Measurements from ENCODE around the gene ADGRA1. TPM values are rescaled to one million over a fixed set of nuclear protein-coding genes. Genes with fewer than 3 reads are reported as not detected.

ADGRA1 gene
- total RNA-seq, 1 donor from 2014 or later: 3.6 TPM

- DNase-seq (ENCODE audit: low read depth): no peak
These were observed 14.9 kb upstream of the ADGRA1 start for GRCh38 chr10:133072720-133073390.

- DNase-seq (ENCODE audit: low read depth): no peak
These were observed 12.2 kb upstream of the ADGRA1 start for GRCh38 chr10:133075346-133076137.

GRCh38 chr10:133076274-133077038 lies 11.3 kb upstream of the ADGRA1 start:
- DNase-seq (ENCODE audit: low read depth): no peak

GRCh38 chr10:133079836-133080682 lies 7.7 kb upstream of the ADGRA1 start:
- no peak for DNase-seq (ENCODE audit: low read depth)

- no peak for DNase-seq (ENCODE audit: low read depth)
These were observed 7.1 kb upstream of the ADGRA1 start for GRCh38 chr10:133080683-133081040.

GRCh38 chr10:133081636-133082035 lies 6.1 kb upstream of the ADGRA1 start:
- no peak for DNase-seq (ENCODE audit: low read depth)

GRCh38 chr10:133082685-133083421 lies 4.9 kb upstream of the ADGRA1 start:
- DNase-seq (ENCODE audit: low read depth): no peak

GRCh38 chr10:133083422-133084100 lies 4.2 kb upstream of the ADGRA1 start:
- DNase-seq (ENCODE audit: low read depth): no peak

GRCh38 chr10:133084491-133084890 lies 3.2 kb upstream of the ADGRA1 start:
- no peak for DNase-seq (ENCODE audit: low read depth)

GRCh38 chr10:133085251-133086125 lies 2.2 kb upstream of the ADGRA1 start:
- DNase-seq (ENCODE audit: low read depth): no peak

GRCh38 chr10:133086247-133086646 lies 1.5 kb upstream of the ADGRA1 start:
- no peak for DNase-seq (ENCODE audit: low read depth)

- peak; percentile 41 for DNase-seq (ENCODE audit: low read depth)
These were observed 562 bp upstream of the ADGRA1 start for GRCh38 chr10:133087045-133087678.

GRCh38 chr10:133088179-133088955 lies 643 bp downstream of the ADGRA1 start:
- no peak for DNase-seq (ENCODE audit: low read depth)

- DNase-seq (ENCODE audit: low read depth): peak; percentile 85
These were observed 1.5 kb downstream of the ADGRA1 start for GRCh38 chr10:133088956-133089800.

- DNase-seq (ENCODE audit: low read depth): no peak
These were observed 2.4 kb downstream of the ADGRA1 start for GRCh38 chr10:133090101-133090500.

GRCh38 chr10:133090654-133091053 lies 2.9 kb downstream of the ADGRA1 start:
- DNase-seq (ENCODE audit: low read depth): no peak

- peak; percentile 70 for DNase-seq (ENCODE audit: low read depth)
These were observed 3.6 kb downstream of the ADGRA1 start for GRCh38 chr10:133091316-133091715.

Data from myocyte (in vitro differentiated cells).